Measurements from ENCODE around the gene KCNG2. TPM values are rescaled to one million over a fixed set of nuclear protein-coding genes. Genes with fewer than 3 reads are reported as not detected.

Gene KCNG2
- total and polyA plus RNA-seq, 2 of the 4 experiments (the other 2 are of a cell fraction): not detected

DNA sequence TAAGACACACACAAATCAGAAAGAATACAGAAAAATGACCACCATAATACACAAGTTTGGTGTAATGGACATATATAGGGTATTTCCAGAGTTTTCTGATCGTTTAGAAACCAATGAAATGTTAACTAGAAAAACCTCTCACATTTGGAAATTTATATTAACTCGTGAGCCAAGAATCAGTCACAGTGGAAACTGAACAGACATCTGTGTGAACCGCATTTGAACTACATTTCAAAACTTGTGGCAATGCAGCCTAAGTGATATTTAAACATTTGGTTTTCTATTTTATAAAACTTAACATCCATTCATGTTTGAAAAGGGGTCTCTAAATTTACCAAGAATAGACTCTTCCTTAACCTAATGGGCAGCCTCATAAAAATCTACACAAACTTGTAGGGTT is 29.0 kb upstream of the KCNG2 start:
- Histone ChIP-seq H3K79me1 (ENCODE audit: low read depth in 1 of 2, low read length in 2 of 2) (no peaks in the 10 kb centered on the region), H2AK5ac (ENCODE audit: low read depth, low read length) (no peak overlapping the region), H2AK9ac (replicated peaks; ENCODE audit: low read depth, low read length, poor library complexity) (no peak overlapping the region), H3K14ac (replicated peaks; ENCODE audit: low read depth, low read length) (no peak overlapping the region), H2AFZ (replicated peaks; ENCODE audit: low read length, poor library complexity) (no peak overlapping the region), H4K20me1 (ENCODE audit: insufficient read depth, low read length) (no peaks in the 10 kb centered on the region), H3K4me3 (ENCODE audit: insufficient read depth, low read depth, low read length) (no peak overlapping the region), H3K27me3 (ENCODE audit: control insufficient read depth, insufficient read depth, low read length) (peaks cover 24% of the 10 kb centered on the region; the same call in 1 of the 2 replicates), H3K23ac (ENCODE audit: low read depth, low read length) (no peak overlapping the region), H4K5ac (ENCODE audit: low read depth, low read length) (no peak overlapping the region), H2BK15ac (ENCODE audit: low read depth, low read length) (no peak overlapping the region), H2BK20ac (ENCODE audit: low read depth, low read length) (no peak overlapping the region), H3K36me3 (ENCODE audit: control insufficient read depth, insufficient read depth, low read length) (no peaks in the 10 kb centered on the region), H3K4me2 (ENCODE audit: low read depth, low read length) (no peak overlapping the region), H2BK120ac (ENCODE audit: low read depth, low read length) (no peak overlapping the region), H3K9me1 (ENCODE audit: insufficient read depth, low read length) (no peaks in the 10 kb centered on the region), H3K18ac (ENCODE audit: low read depth, low read length) (no peak overlapping the region), H3K4me1 (ENCODE audit: control insufficient read depth, insufficient read depth, low read length) (peaks cover 3% of the 10 kb centered on the region; the same call in 1 of the 2 replicates), H3K27ac (ENCODE audit: insufficient read depth, low read length) (no peak overlapping the region), H3K9me3 (ENCODE audit: control insufficient read depth, insufficient read depth, low read length) (peaks cover 20% of the 10 kb centered on the region), H4K91ac (ENCODE audit: insufficient read depth, low read depth, low read length) (no peak overlapping the region), H2BK5ac (ENCODE audit: low read depth, low read length, poor library complexity, severe bottlenecking) (no peak overlapping the region), H3K4ac (ENCODE audit: low read depth, low read length) (no peak overlapping the region), H3K56ac (ENCODE audit: extremely low read depth, insufficient read depth, low read length) (no peak overlapping the region), H3K9ac (ENCODE audit: low read depth, low read length) (no peak overlapping the region), H4K8ac (ENCODE audit: low read depth in 2 of 2, low read length in 2 of 2) (no peak overlapping the region)
- no peak for DNase-seq
- intact Hi-C loops (cut with micrococcal nuclease) (no loop called here), in situ Hi-C loops (cut with MboI; ENCODE audit: low sequenced_read_pairs) (no loop called here), dilution Hi-C loops (cut with HindIII; ENCODE audit: low sequenced_read_pairs, unreplicated experiment) (no loop called here)
- TF ChIP-seq, protein P1, sequence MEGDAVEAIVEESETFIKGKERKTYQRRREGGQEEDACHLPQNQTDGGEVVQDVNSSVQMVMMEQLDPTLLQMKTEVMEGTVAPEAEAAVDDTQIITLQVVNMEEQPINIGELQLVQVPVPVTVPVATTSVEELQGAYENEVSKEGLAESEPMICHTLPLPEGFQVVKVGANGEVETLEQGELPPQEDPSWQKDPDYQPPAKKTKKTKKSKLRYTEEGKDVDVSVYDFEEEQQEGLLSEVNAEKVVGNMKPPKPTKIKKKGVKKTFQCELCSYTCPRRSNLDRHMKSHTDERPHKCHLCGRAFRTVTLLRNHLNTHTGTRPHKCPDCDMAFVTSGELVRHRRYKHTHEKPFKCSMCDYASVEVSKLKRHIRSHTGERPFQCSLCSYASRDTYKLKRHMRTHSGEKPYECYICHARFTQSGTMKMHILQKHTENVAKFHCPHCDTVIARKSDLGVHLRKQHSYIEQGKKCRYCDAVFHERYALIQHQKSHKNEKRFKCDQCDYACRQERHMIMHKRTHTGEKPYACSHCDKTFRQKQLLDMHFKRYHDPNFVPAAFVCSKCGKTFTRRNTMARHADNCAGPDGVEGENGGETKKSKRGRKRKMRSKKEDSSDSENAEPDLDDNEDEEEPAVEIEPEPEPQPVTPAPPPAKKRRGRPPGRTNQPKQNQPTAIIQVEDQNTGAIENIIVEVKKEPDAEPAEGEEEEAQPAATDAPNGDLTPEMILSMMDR (conservative IDR thresholded peaks at IDR 0.05; ENCODE audit: low read depth, low read length): no peak
- no peak for TF ChIP-seq MXI1 (IDR thresholded peaks at IDR 0.05; ENCODE audit: borderline replicate concordance, low read depth, low read length)
- TF ChIP-seq, protein P2, sequence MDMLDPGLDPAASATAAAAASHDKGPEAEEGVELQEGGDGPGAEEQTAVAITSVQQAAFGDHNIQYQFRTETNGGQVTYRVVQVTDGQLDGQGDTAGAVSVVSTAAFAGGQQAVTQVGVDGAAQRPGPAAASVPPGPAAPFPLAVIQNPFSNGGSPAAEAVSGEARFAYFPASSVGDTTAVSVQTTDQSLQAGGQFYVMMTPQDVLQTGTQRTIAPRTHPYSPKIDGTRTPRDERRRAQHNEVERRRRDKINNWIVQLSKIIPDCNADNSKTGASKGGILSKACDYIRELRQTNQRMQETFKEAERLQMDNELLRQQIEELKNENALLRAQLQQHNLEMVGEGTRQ (IDR thresholded peaks at IDR 0.05; ENCODE audit: low read depth, low read length): no peak
- TF ChIP-seq CEBPB (IDR thresholded peaks at IDR 0.05; ENCODE audit: low read depth, low read length): no peak
- TF ChIP-seq MAFK (IDR thresholded peaks at IDR 0.05; ENCODE audit: low read depth, low read length): no peak
- TF ChIP-seq FOS (IDR thresholded peaks at IDR 0.05; ENCODE audit: low read depth, low read length): no peak
- no peak for TF ChIP-seq BHLHE40 (IDR thresholded peaks at IDR 0.05; ENCODE audit: low read depth, low read length)
- no peak for TF ChIP-seq POLR2A (IDR thresholded peaks at IDR 0.05; ENCODE audit: low read depth, low read length)
- no peak for TF ChIP-seq RAD21 (IDR thresholded peaks at IDR 0.05; ENCODE audit: low read length)
- TF ChIP-seq NFE2L2 (IDR thresholded peaks at IDR 0.05; ENCODE audit: low read depth, low read length): no peak
- no peak for TF ChIP-seq RCOR1 (IDR thresholded peaks at IDR 0.05; ENCODE audit: insufficient replicate concordance, low read length)
- no peak for TF ChIP-seq RFX5 (IDR thresholded peaks at IDR 0.05; ENCODE audit: low read depth, low read length)
- no peak for TF ChIP-seq CHD1 (IDR thresholded peaks at IDR 0.05; ENCODE audit: low read depth, low read length)
- no peak for TF ChIP-seq SMC3 (IDR thresholded peaks at IDR 0.05; ENCODE audit: low read depth, low read length)
- TF ChIP-seq MAZ (IDR thresholded peaks at IDR 0.05; ENCODE audit: borderline replicate concordance, low read depth, low read length): no peak
- TF ChIP-seq, protein P3, sequence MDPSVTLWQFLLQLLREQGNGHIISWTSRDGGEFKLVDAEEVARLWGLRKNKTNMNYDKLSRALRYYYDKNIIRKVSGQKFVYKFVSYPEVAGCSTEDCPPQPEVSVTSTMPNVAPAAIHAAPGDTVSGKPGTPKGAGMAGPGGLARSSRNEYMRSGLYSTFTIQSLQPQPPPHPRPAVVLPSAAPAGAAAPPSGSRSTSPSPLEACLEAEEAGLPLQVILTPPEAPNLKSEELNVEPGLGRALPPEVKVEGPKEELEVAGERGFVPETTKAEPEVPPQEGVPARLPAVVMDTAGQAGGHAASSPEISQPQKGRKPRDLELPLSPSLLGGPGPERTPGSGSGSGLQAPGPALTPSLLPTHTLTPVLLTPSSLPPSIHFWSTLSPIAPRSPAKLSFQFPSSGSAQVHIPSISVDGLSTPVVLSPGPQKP (IDR thresholded peaks at IDR 0.05; ENCODE audit: borderline replicate concordance, low read depth, low read length): no peak
- ChIA-PET POLR2A (ENCODE audit: unreplicated experiment) (no interaction called here), CTCF (no interaction called here)
- ATAC-seq (ENCODE audit: low read depth): no peak
- no CpG with 5 or more reads among the region's 3 CpGs for WGBS, 2 experiments (ENCODE audit: extremely low coverage in 2 of 2, insufficient read length in 1 of 2)
- BruUV-seq (replicated peaks): no TSS peak

Data from IMR-90 (cell line).